CD4-positive, alpha-beta T cell treated with Interferon alpha-2 for 1 hour (primary cell): ENCODE results near the gene TNFRSF11A.

Experiments
- DNase-seq, 2 donors: peaks; one replicate each; pipeline ENCODE4 v3.0.0-alpha.2; 2020 to 2022

TNFRSF11A gene

DNA sequence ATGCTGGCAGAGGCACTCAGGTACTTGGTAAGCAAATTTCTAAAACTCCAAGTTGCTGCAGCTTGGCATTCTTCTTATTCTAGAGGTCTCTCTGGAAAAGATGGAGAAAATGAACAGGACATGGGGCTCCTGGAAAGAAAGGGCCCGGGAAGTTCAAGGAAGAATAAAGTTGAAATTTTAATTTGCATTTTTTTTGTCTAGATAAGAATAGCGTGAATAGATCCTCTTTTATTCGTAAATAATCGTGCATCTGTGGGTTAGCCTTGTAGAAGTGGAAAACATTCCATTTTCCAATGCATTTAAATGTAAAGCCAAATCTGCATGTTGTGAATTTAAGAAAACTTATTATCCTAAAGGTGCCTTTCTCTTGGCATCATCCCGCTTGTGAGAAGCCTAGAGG is 61.0 kb downstream of the TNFRSF11A start:
- no peak for DNase-seq

- no peak for DNase-seq
These were observed 61.5 kb downstream of the TNFRSF11A start for GRCh38 chr18:62386601-62387000.

- DNase-seq: no peak
These were observed 62.1 kb downstream of the TNFRSF11A start for GRCh38 chr18:62387257-62387656.

DNA sequence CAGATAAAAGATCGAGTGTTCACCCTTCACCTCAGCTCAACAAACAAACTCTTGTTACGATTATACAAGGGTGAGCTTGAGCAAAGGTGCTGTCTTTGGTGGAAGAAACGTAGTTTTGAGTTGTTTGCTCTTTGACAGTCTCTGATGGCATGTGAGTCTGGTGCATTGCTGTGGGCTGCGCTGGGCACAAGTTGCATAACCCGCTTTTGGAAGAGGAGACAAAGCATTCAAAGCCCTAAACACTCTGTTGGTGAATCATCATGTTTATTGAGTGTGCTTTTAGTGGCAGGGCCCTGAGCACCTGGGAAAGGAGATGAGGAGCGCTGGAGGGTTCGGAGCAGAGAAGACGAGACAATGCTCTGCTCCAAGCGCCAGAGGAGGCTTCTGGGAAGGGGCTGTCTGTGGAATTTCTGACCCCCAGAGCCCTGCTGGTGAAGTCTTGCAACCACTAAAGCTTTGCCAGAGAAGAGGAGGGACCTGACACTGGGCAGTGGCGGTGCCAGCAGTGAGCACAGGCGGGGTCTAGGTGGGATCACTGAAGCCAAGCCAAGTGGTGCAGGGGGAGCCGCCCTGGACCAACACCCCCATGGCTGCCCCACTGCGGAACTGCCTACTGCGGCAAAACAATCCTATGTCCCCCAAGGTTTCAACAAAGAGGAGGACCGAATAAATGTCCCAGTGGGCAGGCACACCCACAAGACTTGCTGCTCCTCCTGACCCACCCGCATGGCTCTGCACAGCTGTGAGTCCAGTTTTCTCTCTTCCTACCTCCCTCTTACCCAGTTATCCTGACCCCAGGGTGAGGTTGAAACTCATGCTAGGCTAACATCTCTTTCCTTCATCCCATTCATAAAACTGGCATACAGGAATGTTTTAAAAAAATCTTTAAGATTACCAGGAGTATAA is 64.0 kb downstream of the TNFRSF11A start:
- no peak for DNase-seq

DNA sequence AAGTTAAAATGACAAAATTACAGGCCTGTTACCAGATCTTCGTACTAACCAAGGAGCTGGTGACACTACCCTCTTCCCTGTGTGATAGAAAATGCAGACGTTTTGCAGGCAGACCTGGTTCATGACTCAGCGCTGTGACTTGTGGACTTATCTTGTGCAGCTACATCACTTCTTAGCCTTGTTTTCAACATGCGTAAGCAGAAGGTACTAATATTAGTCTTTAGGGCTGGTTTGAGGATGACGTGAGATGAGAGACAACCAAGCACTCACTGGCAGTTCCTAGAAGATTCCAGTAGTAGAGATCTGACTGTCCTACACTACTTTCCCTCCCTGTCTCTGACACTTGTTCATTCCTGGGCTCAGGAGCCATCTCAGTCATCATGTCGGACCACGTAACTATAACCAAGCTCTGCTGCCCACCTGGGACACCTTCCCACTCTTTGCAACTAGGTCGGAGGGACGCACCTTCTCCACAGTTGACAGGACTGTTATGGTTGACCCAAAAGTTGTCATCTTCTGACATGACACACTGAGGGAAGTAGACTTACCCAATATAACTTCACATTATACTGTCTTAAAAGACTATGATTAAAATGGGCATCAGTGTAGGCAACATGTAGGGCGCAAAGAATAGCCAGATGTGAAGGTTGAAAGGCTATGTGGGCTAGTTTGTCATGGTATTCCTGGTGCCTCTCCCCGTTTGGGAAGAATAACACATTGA is 64.8 kb downstream of the TNFRSF11A start:
- no peak for DNase-seq

- no peak for DNase-seq
These were observed 69.1 kb downstream of the TNFRSF11A start for GRCh38 chr18:62394006-62394763.

DNA sequence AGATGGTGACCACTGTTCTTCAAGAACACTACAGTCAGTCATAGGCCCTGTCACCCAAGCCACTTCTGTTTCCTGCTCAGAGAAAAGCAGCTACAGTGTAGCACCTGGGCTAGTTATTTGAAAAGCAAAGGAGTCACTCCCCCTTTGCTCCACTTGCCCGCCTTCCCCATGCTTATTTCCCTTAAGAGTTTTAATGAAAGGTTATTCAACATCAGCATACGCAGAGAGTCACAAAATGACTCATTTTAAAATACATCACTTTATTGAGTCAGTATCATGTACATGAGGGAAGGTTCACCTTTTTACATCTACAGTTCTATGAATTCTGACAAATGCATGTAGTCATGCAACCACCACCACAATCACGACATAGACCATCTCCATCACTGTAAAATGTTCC is 71.3 kb downstream of the TNFRSF11A start:
- DNase-seq: no peak

DNA sequence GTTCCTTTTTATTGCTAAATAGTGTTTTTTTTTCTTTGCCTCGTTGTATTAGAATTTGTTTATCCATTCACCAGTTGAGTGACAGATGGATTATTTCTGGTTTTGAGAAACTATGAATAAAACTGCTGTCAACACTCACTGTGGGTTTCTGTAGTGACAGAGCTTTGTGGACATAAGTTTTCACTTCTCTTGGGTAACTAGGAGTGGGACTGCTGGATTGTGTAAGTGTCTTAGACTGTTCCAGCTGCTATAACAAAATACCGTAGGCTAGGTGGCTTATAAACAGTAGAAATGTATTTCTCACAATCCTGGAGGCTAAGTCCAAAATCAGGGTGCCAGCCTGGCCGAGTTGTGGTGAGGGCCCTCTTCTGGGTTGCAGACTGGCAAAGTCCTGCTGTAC is 71.9 kb downstream of the TNFRSF11A start:
- no peak for DNase-seq

GRCh38 chr18:62398291-62398690 is 73.2 kb downstream of the TNFRSF11A start:
- DNase-seq: no peak

GRCh38 chr18:62399276-62399675 is 74.2 kb downstream of the TNFRSF11A start:
- DNase-seq: no peak

DNA sequence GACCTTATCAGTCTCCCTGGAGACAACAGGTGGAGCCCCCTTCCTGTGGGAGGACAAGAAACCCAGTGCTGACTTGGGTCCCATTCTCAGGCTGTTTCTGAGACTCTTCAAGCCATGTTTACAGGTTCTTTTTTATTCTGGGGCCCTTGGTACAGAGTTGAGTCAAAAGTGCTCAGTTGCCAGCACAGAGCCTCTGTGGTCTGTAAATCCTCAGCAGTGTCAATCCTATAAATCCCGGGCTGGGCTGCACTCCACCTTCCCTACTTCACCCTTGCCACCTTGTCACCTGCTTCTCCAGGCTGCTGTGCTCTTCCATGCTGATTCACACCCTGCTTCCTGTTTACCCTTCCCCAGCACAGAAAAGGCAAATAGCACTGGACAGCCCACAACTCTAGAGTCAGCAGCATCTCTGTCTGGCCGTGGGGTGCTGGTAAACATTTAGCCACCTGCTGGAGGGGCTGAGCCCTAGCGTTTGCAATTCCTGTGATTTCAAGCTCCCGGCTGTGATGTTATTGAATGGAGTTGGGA is 74.7 kb downstream of the TNFRSF11A start:
- DNase-seq: no peak

GRCh38 chr18:62400916-62401315 is 75.8 kb downstream of the TNFRSF11A start:
- no peak for DNase-seq

DNA sequence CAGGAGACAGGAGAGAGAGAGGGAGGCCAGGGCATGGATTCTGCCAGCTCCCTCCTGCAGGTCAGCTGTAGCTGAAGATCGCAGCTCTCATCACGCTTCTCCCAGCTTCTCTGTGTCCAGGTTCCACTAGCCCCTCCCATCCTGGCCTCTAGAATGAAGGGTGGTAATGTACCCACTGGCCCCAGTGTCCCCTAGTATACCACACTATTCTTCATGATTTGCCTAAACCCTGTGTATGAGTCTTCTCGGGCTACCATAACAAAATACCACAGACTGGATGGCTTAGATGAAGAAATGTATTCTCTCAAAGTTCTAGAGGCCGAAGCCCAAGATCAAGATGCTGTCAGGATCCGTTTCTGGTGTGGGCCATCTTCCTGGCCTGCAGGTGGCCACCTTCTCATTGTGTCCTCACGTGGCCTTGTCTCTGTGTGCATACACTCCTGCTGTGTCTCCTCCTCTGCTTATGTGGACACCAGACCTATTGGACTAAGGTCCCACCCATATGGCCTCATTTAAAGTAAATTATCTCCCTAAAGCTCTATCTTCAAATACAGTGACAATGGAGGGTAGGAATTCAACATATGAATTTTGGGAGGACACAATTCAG is 77.3 kb downstream of the TNFRSF11A start:
- no peak for DNase-seq

GRCh38 chr18:62403120-62403519 is 78.0 kb downstream of the TNFRSF11A start:
- no peak for DNase-seq

- no peak for DNase-seq
These were observed 79.8 kb downstream of the TNFRSF11A start for GRCh38 chr18:62404881-62405280.

DNA sequence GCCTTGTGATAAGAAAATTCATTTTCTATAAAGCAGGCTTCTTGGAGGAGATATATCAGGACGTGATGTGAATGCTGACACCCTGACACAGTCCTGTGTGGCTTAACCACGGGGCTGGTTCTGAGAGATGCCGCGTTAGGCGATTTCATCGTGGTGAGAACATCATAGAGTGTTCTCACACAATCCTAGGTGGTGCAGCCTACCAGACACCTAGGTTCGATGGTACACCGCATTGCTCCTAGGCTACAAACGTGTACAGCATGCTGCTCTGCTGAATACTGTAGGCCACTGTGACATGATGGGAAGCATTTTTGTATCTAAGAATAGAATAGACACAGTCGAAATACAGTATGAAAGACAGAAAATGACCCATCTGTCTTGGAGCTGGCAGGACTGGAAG is 82.5 kb downstream of the TNFRSF11A start:
- DNase-seq: no peak

GRCh38 chr18:62409821-62410220 is 84.7 kb downstream of the TNFRSF11A start:
- DNase-seq: no peak

DNA sequence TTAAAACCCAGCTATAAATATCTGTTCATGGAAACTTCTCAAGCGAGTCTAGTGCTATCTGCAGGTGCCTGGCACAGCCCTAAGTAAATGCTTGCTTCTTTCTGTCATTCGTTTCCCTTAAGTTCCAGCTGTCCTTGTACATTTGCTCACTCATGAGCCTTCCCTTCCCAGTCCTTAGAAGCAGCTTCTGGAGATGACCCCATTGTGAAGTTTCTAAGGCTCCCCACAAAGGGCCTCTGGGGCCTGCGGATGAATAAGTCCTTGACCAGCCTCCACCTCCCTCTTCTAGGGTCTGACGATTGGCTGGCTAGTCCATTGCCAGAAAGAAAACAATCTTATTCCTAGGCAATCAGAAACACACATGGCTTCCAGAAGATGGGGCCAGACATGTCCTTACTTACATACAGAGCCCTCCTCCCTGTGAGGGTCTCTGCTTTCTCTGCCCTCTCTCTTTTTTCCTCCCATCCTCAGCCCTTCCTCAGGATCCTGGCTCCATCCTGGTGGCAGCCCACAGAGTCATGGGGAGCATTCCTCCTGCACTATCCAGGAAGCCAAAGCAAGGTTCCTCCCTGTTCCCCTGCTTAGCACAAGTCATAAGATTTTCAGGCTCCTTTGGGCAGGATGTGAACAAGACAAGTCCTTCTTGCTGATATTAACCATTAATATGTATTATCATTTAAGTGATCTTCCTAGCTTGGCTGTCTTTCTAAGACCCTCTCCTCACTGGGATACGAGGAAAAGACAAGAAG is 87.3 kb downstream of the TNFRSF11A start:
- no peak for DNase-seq

DNA sequence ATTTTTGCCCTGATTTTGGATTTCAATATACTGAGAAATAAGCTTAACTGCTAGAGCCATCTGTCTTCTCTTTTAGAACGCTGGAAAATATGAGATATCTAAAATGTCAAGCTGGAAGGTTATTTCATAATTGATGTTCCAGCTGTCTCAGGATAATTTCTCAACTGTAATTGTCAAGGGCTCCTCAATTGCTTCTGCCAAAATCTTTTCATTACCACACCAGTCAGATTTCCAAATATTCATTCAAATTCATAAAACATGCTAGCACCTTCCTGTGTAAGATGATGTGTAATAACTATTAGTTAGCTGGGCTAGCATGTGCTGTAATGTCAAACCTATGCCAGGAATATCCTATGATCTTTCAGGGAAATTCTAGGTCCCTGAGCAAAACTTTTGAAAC is 88.1 kb downstream of the TNFRSF11A start:
- DNase-seq: no peak

GRCh38 chr18:62418258-62418657 is 93.1 kb downstream of the TNFRSF11A start:
- no peak for DNase-seq

GRCh38 chr18:62420151-62420512 is 95.0 kb downstream of the TNFRSF11A start:
- DNase-seq: no peak
